Epidermal melanocyte (primary cell): ENCODE results near the gene TECPR1.

ENCODE experiments used
- DNase-seq: peaks from one replicate; pipeline ENCODE4 v3.0.0; 2011; ENCODE audit warnings: low spot score; ENCODE audit not compliant: insufficient read length

Gene TECPR1

GRCh38 chr7:98194186-98194585 is 57.8 kb downstream of the TECPR1 start:
- DNase-seq: no peak

GRCh38 chr7:98193474-98194180 is 58.4 kb downstream of the TECPR1 start:
- no peak for DNase-seq

GRCh38 chr7:98192781-98193457 is 59.1 kb downstream of the TECPR1 start:
- DNase-seq: no peak

GRCh38 chr7:98191668-98192431 is 60.2 kb downstream of the TECPR1 start:
- DNase-seq: no peak

- no peak for DNase-seq
Measured at GRCh38 chr7:98189559-98189958, 62.5 kb downstream of the TECPR1 start.

- no peak for DNase-seq
Measured at GRCh38 chr7:98187138-98187502, 64.9 kb downstream of the TECPR1 start.

- no peak for DNase-seq
Measured at GRCh38 chr7:98186452-98187137, 65.4 kb downstream of the TECPR1 start.

- no peak for DNase-seq
Measured at GRCh38 chr7:98185101-98185500, 66.9 kb downstream of the TECPR1 start.

GRCh38 chr7:98180751-98181150 is 71.3 kb downstream of the TECPR1 start:
- no peak for DNase-seq

- DNase-seq: no peak
Measured at GRCh38 chr7:98178762-98179490, 73.1 kb downstream of the TECPR1 start.

GRCh38 chr7:98178321-98178720 is 73.7 kb downstream of the TECPR1 start:
- DNase-seq: no peak

- no peak for DNase-seq
Measured at GRCh38 chr7:98177553-98177952, 74.5 kb downstream of the TECPR1 start.

- no peak for DNase-seq
Measured at GRCh38 chr7:98175260-98175940, 76.6 kb downstream of the TECPR1 start.

GRCh38 chr7:98174334-98175259 is 77.4 kb downstream of the TECPR1 start:
- DNase-seq: no peak

GRCh38 chr7:98171449-98171848 is 80.6 kb downstream of the TECPR1 start:
- no peak for DNase-seq

GRCh38 chr7:98170966-98171365 is 81.1 kb downstream of the TECPR1 start:
- no peak for DNase-seq

GRCh38 chr7:98168904-98169621 is 83.0 kb downstream of the TECPR1 start:
- no peak for DNase-seq

GRCh38 chr7:98168181-98168903 is 83.7 kb downstream of the TECPR1 start:
- DNase-seq: peak; percentile 52
